DMS 273 (cell line): ENCODE data around the gene TPP1.

Source experiments
- DNase-seq: peaks from one replicate; lab custom pipeline; 2025; ENCODE audit not compliant: unreplicated experiment; lab: John Stamatoyannopoulos, UW

TPP1 gene

DNA sequence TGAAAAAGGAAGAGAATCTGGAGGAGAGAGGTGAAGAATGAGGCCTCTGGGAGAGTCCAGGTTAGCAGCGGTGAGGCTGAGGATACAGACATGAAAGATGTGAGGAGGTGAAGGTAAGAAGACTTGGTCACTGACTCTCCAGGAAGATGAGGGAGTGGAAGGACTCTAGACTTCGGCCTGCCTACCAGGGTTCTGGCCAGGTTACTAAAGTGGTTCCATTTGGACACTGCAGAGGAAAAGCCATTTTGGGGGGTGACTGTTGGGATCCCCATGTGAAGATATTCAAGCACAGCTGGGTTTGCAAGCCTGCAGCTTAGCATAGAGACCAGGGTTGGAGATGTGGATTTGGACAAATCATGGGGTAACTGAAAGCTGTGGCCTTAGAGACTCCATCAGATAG lies 28.6 kb upstream of the TPP1 start:
- no peak for DNase-seq

DNA sequence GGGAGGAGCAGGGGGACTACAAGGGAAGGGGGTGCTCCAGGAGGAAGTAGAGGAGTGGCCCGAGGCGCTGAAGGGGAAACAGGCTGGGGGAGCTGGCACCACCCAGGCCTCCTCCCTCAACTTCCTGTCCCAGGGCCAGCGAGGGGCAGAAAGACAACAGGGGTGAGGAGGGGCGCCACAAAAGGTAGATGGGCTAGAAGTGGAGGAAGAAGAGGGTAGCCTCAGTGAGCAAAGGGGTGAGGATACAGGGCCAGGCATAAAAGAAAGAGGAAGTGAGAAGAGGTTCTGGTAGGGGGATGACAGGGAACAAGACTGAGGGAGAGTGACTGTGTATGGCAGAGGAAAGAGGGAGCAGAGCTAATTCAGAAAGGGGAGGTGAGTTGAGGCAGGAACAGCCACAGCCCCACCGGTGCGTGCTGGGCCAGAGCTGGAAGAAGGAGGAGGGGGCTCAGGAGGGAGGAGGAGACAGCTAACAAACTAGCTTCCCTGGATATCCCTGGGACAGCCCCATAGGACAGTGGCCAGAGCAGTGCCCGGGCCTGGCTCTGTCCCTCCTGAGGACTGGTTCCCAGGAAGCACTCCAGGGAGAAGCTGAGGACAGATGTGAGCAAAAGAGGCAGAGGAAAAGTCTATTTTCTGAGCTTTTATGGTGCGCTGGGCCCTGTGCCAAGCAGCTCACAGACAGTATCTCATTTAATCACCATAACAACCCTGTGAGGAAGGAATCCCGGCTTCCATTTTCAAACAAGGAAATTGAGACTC lies 27.9 kb upstream of the TPP1 start:
- DNase-seq: no peak

DNA sequence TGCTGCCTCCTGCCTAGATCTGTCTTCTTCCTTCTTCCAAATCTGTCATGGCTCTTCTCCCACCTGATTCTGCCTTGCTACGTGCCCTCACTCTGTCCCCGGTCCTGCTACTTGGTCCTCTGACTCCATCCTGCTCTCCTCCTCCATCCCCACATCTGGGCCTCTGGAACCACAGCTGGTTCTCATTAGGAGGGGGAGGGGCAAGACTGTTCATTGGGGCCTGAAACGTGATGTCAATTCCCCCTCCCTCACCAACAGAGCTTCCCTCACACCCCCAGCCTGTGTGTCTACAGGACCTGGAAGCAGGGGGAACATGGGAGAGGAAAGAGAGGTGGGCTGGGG lies 27.3 kb upstream of the TPP1 start:
- DNase-seq: no peak

DNA sequence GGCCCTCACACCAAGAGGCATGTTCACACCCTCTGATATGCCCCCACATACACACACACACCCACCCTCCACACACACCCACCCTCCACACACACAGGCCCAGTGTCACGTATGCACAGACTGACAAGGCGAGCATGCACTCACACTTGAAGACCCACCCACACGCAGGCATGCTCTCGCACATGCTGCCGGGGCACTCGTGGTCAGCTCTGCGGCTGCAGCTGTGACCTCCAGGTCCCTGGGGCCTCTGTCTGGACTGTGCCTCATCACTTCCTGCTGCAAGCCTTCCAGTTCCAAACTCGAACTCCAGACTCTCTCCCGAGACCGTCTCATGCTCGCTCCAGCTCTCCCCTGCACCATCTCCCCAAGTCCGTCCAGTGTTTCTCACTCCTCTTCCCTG lies 26.8 kb upstream of the TPP1 start:
- DNase-seq: no peak

DNA sequence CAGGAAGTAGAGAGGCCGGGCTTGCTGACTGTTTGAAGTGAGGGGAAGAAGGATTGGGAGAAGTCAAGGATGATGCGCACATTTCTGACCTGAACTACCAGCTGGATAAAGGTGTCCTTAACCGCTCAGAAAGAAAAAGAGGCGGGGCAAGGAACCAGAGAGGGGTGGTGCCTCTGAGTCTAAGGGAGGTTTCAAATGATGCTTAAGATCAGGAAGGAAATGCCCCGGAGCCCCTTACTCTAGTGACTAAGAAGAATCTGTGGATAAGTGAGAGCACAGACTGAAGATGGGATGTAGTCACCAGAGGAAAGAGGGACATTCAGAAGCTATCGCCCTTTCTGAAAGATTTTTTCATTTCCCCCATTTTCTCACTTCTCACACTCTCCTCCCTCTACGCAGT lies 23.7 kb upstream of the TPP1 start:
- DNase-seq: no peak

DNA sequence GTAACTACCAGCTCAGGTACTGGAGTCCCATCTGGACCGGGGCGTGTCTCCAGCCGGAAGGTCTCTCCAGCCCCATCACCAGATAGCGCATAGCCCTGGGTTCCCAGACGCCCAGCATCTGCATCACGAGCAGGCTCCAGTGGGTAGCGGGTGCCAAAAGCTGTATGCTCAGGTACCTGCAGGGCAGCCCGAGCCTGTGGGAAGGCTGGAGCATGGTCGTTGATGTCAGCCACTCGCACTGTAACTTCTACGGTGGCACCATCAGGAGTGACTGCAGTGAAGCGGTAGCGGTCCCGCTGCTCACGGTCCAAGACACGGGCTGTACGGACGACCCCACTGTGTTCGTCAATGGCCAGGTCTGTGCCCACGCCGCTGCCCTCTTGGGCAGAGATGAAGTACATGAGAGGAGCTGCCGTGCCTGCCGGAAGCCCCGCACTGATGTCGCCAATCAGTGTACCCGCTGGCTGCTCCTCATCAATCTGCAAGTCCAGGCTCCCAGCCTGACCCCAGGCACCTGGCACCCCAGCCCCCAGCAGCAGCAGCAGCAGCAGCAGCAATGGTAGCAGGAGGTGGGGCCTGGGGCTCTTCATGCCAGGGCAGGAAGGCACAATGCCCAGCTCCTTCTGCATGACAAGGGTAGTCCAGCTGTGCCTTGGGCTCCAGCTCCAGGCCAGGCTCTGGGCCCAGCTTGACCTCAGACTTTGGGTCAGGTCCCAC lies 21.9 kb upstream of the TPP1 start:
- DNase-seq: no peak

DNA sequence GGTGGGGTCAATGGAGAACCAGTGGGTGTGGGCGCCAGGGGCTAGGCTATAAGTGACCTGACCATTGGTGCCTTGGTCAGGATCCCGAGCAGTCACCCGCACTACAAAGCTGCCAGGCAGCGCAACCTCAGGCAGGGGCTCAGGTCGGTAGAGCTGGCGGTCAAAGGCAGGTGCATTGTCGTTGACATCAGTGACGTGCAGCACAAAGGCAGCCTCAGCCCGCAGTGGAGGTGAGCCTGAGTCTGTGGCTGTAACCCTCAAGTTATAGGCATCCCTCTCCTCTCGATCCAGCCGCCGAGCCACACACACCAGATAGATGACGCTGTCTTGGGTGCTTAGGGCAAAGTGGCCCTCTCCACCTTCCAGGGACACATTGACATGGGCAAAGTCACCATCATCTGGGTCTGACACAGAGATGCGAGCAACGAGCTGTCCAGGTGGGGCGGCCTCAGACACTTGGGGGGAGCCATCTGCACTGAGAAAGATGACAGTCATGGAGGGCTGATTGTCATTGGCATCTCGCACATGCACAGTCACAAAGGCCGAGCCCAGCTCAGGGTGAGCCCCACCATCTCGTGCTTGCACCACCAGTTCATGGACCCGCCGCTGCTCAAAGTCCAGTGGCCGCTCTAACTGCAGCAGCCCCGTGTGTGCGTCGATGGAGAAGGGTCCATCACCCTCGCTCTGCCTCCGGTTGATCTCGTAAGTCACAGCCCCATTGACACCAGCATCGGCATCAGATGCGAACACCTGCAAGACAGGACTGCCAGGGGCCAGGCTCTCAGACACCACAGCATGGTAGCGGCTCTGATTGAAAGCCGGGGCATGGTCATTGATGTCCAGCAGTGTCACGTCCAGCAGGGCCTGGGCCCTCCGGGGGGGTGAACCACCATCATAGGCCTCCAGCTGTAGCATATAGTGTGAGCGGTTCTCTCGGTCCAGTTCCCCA lies 21.1 kb upstream of the TPP1 start:
- DNase-seq: no peak

DNA sequence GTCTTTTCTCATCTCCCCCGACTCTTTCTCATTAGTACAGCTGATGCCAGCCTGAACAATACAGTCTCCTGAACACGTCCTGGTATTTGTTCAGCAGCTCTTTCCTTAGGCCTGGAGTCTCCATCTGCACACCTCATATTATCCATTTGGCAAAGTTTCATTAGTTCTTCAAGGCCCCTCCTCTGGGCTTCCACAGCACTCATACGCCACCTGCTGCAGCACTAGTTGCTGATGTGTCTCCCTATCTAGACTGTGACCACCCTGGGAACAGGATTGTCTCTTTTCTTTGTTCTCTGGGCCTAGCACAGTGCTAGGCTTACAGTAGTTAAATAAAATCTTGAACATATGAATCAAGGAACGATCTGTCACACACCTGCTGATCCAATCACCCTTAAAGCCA lies 19.2 kb upstream of the TPP1 start:
- peak; percentile 69 for DNase-seq

DNA sequence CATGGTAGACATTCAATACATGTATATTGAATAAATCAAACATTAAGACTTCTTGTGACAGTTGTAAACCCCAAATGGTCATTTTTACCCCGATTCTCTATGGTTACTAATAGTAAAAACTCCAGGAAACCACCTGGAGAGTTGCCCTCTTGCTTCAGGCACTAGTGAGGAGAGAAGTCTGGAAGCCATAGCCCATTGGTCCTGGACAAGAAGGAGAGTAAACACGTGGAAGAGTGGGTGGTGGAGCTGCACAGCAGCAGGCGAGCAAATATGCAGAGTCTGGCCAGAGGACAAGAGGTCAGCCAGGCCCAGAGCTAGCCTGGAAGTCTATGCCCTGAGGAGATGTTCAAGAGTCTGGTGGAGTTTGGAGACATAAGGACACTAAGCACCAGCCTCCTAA lies 18.6 kb upstream of the TPP1 start:
- DNase-seq: no peak

DNA sequence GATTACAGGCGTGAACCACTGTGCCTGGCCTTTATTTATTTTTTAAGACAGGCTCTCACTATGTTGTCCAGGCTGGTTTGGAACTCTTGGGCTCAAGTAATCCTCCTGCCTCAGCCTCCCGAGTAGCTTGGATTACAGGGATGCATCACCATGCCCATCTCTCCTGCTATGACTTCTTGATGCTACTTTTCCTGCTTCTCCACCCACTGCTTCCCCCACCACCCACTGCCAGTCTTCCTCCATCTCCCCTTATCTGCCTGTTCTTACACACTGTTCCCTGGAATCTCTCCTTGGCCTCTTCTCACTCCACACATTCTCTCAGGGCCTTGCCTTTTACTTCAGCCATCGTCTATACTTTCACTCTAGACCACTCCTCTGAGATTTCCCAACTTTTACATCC lies 17.3 kb upstream of the TPP1 start:
- DNase-seq: no peak

DNA sequence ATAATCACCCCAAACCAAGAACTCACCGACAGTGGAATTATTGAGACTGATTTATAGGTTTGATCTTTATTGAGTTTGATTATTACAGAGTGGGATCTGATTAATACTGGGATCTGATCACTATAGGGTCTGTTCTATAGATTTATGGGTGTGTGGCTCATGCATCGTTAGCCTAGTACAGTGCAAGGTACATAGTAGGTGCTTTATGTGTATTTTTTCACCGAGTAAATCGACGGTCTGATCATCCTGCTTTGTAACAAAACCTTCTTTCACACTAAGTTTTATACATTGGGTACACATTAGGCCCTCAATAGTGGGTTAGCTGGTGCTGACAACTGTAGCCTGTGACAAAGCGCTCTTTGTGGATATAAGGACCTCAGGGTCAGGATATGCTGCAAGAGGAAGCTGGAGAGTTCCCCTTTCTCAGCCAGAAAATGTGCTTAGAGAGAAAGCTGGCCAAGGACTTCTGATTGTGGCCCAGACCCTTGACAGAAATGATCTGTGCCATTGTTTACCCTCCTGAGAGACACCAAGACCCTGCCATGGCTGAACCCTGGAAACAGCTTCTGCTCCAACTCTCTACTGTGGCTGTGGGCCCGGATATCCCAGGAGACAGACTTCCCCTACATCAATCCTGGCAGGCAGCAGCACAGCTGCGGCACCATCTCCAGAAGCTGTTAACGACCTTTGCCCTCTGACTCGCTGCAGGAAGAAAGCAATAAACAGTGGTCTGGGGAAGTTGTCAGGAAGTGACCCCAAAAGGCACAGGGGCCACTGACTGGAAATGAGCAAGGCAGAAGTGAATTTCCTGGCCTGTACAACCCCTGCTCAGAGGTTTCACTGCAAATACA lies 16.1 kb upstream of the TPP1 start:
- no peak for DNase-seq

DNA sequence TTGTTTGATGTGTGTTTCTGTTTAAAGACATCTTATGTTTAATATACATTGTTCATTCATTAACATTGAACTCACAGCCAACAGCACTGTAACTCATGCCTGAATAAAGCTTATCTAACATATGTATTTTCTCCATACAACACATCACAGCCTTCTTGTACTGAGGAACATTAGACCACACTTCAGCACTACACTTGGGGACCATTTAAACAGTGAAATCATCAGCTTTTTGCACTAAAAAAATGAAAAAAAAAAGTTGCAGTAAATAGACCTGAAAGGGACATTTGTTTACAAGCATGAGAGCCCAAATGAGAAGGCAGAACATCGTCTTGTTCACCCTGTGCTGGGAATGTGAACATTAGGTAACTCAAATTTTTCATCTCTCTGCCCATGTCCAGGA lies 15.3 kb upstream of the TPP1 start:
- DNase-seq: no peak

DNA sequence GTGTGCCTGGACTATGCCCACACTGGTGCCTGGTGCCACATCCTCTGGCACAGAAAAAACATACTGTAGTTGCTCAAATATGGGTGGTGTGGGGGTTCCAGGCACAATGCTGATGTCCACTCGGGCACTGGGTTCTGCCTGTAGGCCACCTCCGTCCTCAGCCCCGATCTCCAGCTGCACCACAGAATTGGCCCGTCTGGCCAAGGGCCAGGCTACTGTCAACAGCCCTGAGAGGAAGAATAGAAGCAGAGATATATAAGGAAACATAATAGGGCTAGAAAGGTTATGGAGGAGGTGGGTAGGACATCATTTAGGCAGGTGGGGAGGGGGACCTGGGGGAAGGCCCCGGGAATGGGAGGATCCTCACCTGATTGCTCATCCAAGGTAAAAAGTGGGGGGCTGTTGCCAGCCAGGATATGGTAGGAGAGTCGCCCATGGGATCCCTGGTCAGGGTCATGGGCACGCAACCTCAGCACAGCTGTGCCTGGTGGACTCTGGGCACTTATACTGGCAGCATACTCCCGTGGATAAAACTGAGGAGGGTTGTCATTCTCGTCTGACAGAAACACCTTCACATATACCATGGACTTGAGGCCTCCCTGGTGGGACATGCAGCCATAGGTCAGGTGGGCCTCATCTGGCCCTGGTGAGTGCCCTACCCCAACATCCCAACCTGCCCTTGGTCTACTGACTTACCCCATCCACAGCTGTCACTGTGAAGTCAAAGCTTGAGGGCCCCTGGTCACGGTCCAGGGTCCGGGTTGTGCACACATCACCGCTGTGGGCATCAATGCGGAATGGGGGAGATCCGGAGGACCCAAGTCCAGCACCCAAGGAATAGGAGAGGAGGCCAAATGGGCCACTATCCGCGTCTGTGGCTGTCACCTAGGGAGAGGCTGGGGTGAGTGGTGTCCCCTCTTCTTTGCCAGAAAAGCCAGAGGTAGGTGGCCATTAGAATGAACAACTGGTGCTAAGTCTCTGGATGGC lies 14.5 kb upstream of the TPP1 start:
- DNase-seq: no peak

DNA sequence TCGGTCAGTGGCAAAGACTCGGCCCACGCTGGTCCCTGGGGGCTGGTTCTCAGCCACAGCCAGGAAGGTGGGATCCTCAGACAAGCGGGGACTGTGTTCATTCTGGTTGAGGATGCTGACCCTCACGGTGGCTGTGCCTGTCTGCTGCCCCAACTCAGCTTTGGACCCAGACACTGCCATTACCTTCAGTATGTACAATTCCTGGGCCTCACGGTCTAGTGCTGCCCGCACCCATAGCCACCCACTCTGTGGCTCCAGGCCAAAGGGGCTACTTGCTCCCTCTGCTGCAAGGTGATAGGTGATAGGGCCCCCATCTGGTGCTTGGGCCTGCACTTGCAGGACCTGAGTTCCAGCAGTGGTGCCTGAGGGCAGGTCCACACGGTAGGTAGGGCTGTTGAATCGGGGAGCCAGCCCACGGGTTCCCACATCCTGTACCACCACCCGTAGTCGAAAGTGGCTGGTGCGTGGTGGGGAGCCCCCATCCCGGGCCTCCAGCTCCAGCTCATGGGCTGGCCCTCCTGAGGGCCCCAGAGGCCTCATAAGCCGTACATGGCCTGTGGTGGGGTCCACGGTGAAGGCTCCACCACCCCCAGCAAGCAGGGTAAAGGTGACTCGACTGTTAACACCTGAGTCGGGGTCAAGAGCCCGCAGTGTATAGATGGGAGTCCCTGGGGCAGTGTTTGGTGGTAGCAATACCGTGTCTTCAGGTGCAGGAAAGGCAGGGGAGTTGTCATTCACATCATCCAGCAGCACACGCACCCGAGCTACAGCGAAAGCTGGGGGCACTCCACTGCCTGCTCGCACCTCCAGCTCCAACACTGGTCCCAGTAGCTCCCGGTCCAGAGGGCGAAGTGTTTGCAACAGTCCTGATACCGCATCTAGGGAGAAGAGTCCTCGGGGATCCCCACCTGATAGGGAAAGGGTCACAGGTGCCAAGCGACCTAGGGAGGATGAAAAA lies 13.2 kb upstream of the TPP1 start:
- DNase-seq: no peak

DNA sequence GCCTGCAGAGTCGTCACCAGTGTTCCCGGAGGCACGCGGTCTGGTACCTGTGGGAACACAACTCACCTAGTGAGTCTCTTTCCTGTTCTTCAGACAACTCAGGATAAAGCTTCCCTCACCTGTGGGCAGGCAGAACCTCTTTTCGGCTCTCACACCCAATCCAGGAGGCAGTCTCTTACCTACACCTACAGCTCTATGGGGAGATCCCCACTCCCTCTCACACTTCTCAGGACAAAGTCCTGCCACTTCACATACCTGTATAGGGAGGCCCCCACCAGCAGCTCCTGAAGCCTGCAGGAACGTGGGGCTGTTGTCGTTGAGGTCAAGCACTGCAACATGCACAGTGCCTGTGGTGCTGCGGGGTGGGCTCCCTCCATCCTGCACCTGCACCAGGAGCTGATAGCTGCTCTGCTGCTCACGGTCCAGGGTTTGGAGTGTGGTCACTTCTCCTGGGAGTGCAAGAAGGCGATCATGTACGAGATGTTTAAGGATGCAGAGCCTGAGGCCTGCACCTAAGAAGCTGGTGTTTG lies 12.2 kb upstream of the TPP1 start:
- no peak for DNase-seq

DNA sequence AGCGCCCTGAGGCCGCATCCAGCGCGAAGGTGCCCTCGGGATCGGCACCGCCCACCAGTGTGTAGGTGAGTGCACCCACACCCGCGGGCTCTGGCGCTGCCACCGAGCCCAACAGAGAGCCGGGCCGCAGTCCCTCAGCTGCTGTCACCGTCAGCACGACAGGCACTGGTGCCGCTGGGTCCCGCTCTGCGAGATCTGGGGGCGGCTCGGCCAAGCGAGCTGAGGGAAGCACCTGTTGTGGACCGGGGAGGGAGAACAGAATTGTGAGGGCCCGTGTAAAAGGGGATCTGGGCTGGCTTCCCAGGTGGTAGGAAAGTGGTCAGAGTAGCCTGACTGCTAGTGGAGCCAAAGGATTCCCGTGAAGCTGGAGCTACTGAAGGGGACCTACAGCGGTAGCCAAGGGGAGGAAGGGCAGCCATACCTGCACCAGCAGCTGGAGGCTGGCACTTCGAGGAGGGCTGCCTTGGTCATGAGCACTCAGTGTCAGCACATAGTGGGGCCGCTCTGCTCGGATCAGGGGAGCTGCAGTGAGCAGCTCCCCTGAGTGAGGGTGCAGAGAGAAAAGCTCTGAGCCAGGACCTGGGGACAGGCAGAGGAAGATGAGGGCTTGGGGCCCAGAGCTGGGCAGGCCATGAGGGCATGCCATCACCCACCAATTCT lies 11.5 kb upstream of the TPP1 start:
- no peak for DNase-seq

DNA sequence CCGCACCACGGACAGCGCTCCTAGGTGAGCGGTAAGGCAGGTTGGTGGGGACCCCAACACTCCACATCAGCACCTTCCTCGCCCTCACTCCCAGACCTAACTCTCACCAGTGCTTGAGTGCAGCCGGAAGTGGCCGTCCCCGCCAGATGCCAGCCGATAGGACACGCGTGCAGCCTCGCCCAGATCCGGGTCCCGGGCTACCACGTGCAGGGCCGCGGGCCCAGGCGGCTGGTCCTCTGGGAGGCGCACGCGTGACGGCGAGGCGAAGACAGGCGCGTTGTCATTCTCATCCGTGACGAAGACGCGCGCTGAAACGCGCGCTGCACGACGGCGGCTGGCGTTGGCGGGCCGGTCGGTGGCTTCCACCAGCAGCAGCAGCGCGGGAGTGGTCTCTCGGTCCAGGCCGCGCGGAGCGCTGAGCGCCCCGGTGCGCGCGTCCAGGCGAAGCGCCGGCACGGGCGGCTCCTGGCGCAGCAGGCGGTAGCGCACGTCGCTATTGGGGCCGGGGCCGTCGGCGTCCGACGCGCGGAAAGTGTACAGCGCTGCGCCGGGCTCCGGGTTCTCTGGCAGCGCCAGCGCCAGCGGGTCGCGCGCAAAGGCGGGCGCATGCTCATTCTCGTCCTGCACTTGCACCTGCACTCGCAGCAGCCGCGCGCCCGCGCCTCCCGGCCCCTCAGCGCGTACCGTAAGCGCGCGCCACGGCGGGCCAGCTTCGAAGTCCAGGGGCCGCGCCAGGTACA lies 10.8 kb upstream of the TPP1 start:
- no peak for DNase-seq
